GM12873 (cell line): ENCODE results near the gene C11orf21.
A peak's percentile ranks its signal among the peaks of the same experiment; 100 is the strongest.

Experiments
- CTCF ChIP-seq: IDR thresholded peaks from 2 replicates; pipeline ENCODE4 v1.5.1; 2012; ENCODE audit warnings: low read depth, mild to moderate bottlenecking, moderate library complexity, low read length, control low read depth; ENCODE audit not compliant: insufficient read depth; ENCODE audit errors: missing control alignments

Gene C11orf21

GRCh38 chr11:2305788-2306451, 4.2 kb upstream of the C11orf21 start:
- TF ChIP-seq CTCF, result no peak

DNA sequence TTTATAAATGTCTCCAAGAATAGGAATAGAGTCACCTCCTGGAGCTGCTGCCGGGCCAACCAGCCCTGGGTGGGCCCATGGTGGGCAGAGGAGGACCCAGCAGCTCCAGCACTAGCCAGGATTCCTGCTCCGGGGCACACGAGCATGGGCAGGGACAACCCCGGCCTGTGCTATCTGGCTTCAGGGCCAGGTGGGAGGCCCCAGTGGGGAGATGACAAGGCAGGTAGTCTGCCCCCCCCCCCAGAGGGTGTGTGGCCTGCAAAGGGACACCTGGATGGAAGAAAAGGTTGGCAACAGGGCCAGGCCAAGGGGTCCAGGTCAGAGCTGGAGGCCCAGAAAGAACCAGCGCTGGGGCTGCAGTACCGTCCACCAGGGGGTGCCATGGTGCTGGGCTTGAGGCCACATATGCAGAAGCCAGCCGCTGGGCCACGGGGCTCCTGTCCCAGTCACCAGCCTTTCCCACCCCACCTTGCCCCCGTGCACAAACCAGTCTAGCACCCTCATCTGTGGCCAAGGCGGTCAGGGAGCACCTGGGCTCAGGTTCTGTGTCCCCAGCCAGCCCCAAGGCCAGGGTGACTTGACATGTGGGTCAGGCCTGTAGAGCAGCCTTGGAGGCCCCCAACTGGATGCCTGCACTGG, 3.5 kb upstream of the C11orf21 start:
- peak; percentile 90 for TF ChIP-seq CTCF

GRCh38 chr11:2304506-2305139, 2.9 kb upstream of the C11orf21 start:
- no peak for TF ChIP-seq CTCF

DNA sequence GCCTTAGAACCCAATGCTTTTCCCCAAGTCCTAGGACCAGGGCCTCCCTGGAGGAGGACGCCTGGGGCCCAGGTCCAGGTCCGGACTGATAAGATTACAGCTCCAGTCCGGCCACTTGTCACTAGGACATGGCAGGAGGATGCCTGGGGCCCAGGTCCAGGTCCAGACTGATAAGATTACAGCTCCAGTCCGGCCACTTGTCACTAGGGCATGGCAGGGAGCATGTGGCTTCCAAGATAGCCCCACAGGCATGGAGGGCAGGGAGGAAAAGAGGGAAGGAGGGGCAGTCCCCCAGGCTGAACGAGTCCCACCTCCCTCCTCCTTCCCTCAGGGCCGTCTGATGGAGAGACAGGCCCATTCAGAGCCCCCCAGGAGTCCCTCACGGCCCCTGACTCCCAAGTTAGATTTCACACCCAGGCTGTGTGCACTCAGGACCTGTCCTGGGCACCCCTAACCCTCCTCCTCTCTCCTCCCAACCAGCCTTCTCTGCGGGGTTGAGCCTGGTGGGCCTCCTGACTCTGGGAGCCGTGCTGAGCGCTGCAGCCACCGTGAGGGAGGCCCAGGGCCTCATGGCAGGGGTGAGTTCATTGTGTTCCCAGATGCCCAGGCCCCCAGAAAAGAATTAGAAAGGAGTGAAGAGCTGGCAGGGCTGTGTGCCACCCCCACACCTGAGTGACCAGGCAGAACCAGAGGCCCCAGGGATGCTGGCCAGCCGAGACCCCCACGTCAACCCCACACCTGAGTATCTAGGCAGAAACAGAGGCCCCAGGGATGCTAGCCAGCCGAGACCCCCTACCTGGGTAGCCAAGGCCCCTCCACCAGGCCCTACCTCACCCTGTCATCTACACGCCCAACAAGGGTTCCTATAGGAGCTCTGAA, 2.1 kb upstream of the C11orf21 start:
- no peak for TF ChIP-seq CTCF

GRCh38 chr11:2302896-2303626, 1.3 kb upstream of the C11orf21 start:
- no peak for TF ChIP-seq CTCF

DNA sequence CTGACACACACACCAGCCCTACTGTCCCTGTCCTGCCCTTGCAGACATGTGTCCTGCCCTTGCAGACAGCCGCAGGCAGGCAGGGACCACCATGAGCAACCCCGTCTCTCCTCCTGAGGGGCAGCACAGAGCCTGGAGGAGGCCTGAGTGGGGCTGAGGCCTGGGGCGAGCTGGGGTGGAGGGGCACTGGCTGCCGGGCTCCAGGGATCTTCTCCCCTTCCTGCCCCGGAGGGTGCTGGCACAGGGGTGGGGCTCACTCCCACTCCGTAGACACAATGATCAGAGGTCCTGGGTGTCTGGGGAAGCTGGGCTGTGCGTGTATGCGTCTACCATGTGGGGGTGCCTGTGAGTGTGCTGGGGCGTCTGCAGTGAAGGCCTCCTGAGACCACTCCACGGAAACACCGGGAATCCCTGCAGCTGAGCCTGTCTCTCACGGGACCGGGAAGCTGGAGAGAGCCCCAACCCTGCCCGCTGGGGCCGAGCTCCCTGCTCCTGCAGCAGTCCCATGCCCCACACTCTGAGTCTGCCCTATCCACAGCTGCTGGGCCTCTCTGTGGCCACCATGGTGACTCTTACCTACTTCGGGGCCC, 683 bp upstream of the C11orf21 start:
- TF ChIP-seq CTCF, result no peak
